Liver (tissue), 9 donors: ENCODE measurements around the gene OLA1. TPM values are rescaled to one million over a fixed set of nuclear protein-coding genes. Genes with fewer than 3 reads are reported as not detected.
"Not testable (repeated sequence)": the region's sequence is repeated elsewhere in the genome, so short reads cannot be mapped to it uniquely, and the experiment has no call there.

Source experiments
- DNase-seq: peaks from one replicate; pipeline ENCODE4 v3.0.0-alpha.2; 2017; ENCODE audit warnings: low spot score
- H3K27ac ChIP-seq, 2 donors: one replicate each; pipeline ENCODE4 v1.7.0; 2013; ENCODE audit warnings: inconsistent platforms in 2 of 2, low read length in 2 of 2, control low read depth in 1 of 2, low read depth in 1 of 2, mild to moderate bottlenecking in 1 of 2
- H3K27me3 ChIP-seq, 4 donors: one replicate each; pipeline versions ENCODE4 v1.6.1 to v1.7.0; 2013; ENCODE audit warnings: low read length in 3 of 4, inconsistent platforms in 1 of 4, mild to moderate bottlenecking in 1 of 4, moderate library complexity in 1 of 4; ENCODE audit not compliant: control insufficient read depth in 4 of 4, insufficient read depth in 4 of 4
- H3K36me3 ChIP-seq, 4 donors: one replicate each; pipeline versions ENCODE4 v1.6.1 to v1.7.0; 2013; ENCODE audit warnings: low read length in 3 of 4, mild to moderate bottlenecking in 3 of 4, low read depth in 1 of 4, moderate library complexity in 1 of 4; ENCODE audit not compliant: control insufficient read depth in 4 of 4, insufficient read depth in 3 of 4
- H3K4me1 ChIP-seq, 4 donors: one replicate each; pipeline versions ENCODE4 v1.6.1 to v1.7.0; 2013; ENCODE audit warnings: low read length in 3 of 4, mild to moderate bottlenecking in 3 of 4, moderate library complexity in 1 of 4; ENCODE audit not compliant: control insufficient read depth in 4 of 4, insufficient read depth in 4 of 4
- H3K4me3 ChIP-seq, 3 donors: one replicate each; pipeline versions ENCODE4 v1.6.1 to v1.7.0; 2013; ENCODE audit warnings: low read length in 3 of 3, control low read depth in 1 of 3, low read depth in 1 of 3, mild to moderate bottlenecking in 1 of 3
- H3K9ac ChIP-seq, 2 donors: one replicate each; pipeline ENCODE4 v1.7.0; 2013; ENCODE audit warnings: low read length in 2 of 2, mild to moderate bottlenecking in 2 of 2, moderate library complexity in 2 of 2, control low read depth in 1 of 2, low read depth in 1 of 2
- H3K9me3 ChIP-seq, 4 donors: one replicate each; pipeline versions ENCODE4 v1.6.1 to v1.7.0; 2013; ENCODE audit warnings: low read length in 3 of 4; ENCODE audit not compliant: control insufficient read depth in 4 of 4
- ATF3 ChIP-seq: IDR thresholded peaks from 2 replicates; pipeline ENCODE4 v1.6.1; 2016; ENCODE audit warnings: antibody characterized with exemption
- FOXA1 ChIP-seq: IDR thresholded peaks from 2 replicates; pipeline ENCODE4 v1.6.1; 2016; ENCODE audit warnings: antibody characterized with exemption
- FOXA2 ChIP-seq: IDR thresholded peaks from 2 replicates; pipeline ENCODE4 v1.6.1; 2016; ENCODE audit warnings: antibody characterized with exemption
- GABPA ChIP-seq, 2 donors: IDR thresholded peaks in 1 of 2; conservative IDR thresholded peaks in 1 of 2; 2 replicates each; pipeline ENCODE4 v1.6.1; 2016; ENCODE audit warnings: antibody characterized with exemption in 2 of 2, mild to moderate bottlenecking in 1 of 2, moderate library complexity in 1 of 2
- HNF4A ChIP-seq, 2 donors: conservative IDR thresholded peaks; 2 replicates each; pipeline ENCODE4 v1.6.1; 2016; ENCODE audit warnings: antibody characterized with exemption in 2 of 2, mild to moderate bottlenecking in 2 of 2
- HNF4G ChIP-seq: IDR thresholded peaks from 2 replicates; pipeline ENCODE4 v1.6.1; 2016; ENCODE audit warnings: antibody characterized with exemption
- JUND ChIP-seq, 2 donors: IDR thresholded peaks; 2 replicates each; pipeline ENCODE4 v1.6.1; 2016; ENCODE audit warnings: antibody characterized with exemption in 2 of 2
- MAX ChIP-seq: IDR thresholded peaks from 2 replicates; pipeline ENCODE4 v1.6.1; 2016; ENCODE audit warnings: antibody characterized with exemption
- NR2F2 ChIP-seq: IDR thresholded peaks from 2 replicates; pipeline ENCODE4 v1.6.1; 2016; ENCODE audit warnings: antibody characterized with exemption
- RAD21 ChIP-seq, 2 donors: IDR thresholded peaks; 2 replicates each; pipeline ENCODE4 v1.6.1; 2016; ENCODE audit warnings: antibody characterized with exemption in 2 of 2, mild to moderate bottlenecking in 2 of 2
- RXRA ChIP-seq, 2 donors: IDR thresholded peaks; 2 replicates each; pipeline ENCODE4 v1.6.1; 2017 to 2018; ENCODE audit warnings: antibody characterized with exemption in 2 of 2, mild to moderate bottlenecking in 1 of 2
- SP1 ChIP-seq: IDR thresholded peaks from 2 replicates; pipeline ENCODE4 v1.6.1; 2018; ENCODE audit warnings: antibody characterized with exemption, mild to moderate bottlenecking
- TAF1 ChIP-seq: conservative IDR thresholded peaks from 2 replicates; pipeline ENCODE4 v1.6.1; 2016; ENCODE audit warnings: antibody characterized with exemption, mild to moderate bottlenecking
- YY1 ChIP-seq: IDR thresholded peaks from 2 replicates; pipeline ENCODE4 v1.6.1; 2016; ENCODE audit warnings: antibody characterized with exemption, mild to moderate bottlenecking
- WGBS: extraction: QIAGEN DNeasy Blood & Tissue Kit; methylation state at CpG from one replicate; pipeline ENCODE4 v1.1.7; 2013; 5-methylcytosine and 5-hydroxymethylcytosine counted together
- polyA plus RNA-seq, 2 donors: library from polyadenylated mRNA; stranded (reverse) in 1 of 2; unstranded in 1 of 2; fragments of 200-250 nt in 1 of 2; fragments of >200 nt in 1 of 2; fragmentation: Nextera tagmentation in 1 of 2; extraction: Ambion mirVana in 1 of 2; gene quantifications; one replicate each; pipeline versions ENCODE4 v1.2.1 to v1.2.3, GENCODE V29; 2013 to 2015
- total RNA-seq, 2 donors: library from RNA; depleted of rRNA; stranded (reverse); fragments of >200 nt; gene quantifications; one replicate each; pipeline ENCODE4 v1.2.3, GENCODE V29; 2014
- donor health status: healthy.
- donor health status: healthy.
- donor health status: healthy.
- donor health status: healthy.
- donor health status: healthy.

Gene OLA1
- total and polyA plus RNA-seq, 4 donors: 23.4 to 38.1 (median 32.3) TPM

GRCh38 chr2:174247474-174248186 is 702 bp downstream of the OLA1 start:
- TF ChIP-seq HNF4A (conservative IDR thresholded peaks at IDR 0.05) (peak; percentile 14 to 44), RXRA (IDR thresholded peaks at IDR 0.05) (peak in 1 of 2 donors; percentile 10), NR2F2 (peak; percentile 69), MAX (peak; percentile 8), YY1 (no peak)
- H3K4me3 ChIP-seq: peak overlapping the region; percentile 55 to 73 (median 70)
- H3K27ac ChIP-seq: peak overlapping the region; percentile 20 to 71
- H3K9me3 ChIP-seq: no peaks in the 10 kb centered on the region
- WGBS: 25% methylated on average over 14 of the region's 14 CpGs
- no peak for DNase-seq
- H3K4me1 ChIP-seq: peaks cover 5 to 20% (median 8%) of the 10 kb centered on the region in 4 donors
- H3K9ac ChIP-seq: peak overlapping the region; percentile 39 to 61
- H3K27me3 ChIP-seq: no peaks in the 10 kb centered on the region
- H3K36me3 ChIP-seq: peaks cover 0 to 2% (median 0%) of the 10 kb centered on the region in 4 donors

- no peak overlapping the region for H3K27ac ChIP-seq
- no peaks in the 10 kb centered on the region for H3K9me3 ChIP-seq
- H3K4me3 ChIP-seq: peak overlapping the region in 1 of 3 donors; percentile 70
- peaks cover 0 to 4% (median under 1%) of the 10 kb centered on the region in 4 donors for H3K36me3 ChIP-seq
- TF ChIP-seq FOXA2 (no peak), RAD21 (IDR thresholded peaks at IDR 0.05) (no peak)
- DNase-seq: no peak
- 83% methylated on average over 18 of the region's 18 CpGs for whole genome bisulfite sequencing
- H3K4me1 ChIP-seq: peaks cover 5 to 20% (median 8%) of the 10 kb centered on the region in 4 donors
- H3K27me3 ChIP-seq: no peaks in the 10 kb centered on the region
- H3K9ac ChIP-seq: no peak overlapping the region
Observed at GRCh38 chr2:174246944-174247381, 1.4 kb downstream of the OLA1 start.

- not testable (repeated sequence) for H3K4me3 ChIP-seq, H3K27ac ChIP-seq, DNase-seq, H3K27me3 ChIP-seq, H3K36me3 ChIP-seq, H3K9me3 ChIP-seq, H3K9ac ChIP-seq
- 96% methylated on average over 6 of the region's 6 CpGs for whole genome bisulfite sequencing
- peaks cover 5 to 20% (median 8%) of the 10 kb centered on the region in 4 donors for H3K4me1 ChIP-seq
Observed at GRCh38 chr2:174245628-174246027, 2.7 kb downstream of the OLA1 start.

GRCh38 chr2:174245065-174245464 is 3.3 kb downstream of the OLA1 start:
- H3K4me1 ChIP-seq: peaks cover 5 to 20% (median 8%) of the 10 kb centered on the region in 4 donors
- no peak for TF ChIP-seq HNF4G
- TF ChIP-seq GABPA (IDR thresholded peaks at IDR 0.05 in 1 of 2, conservative IDR thresholded peaks at IDR 0.05 in 1 of 2): no peak
- no peak for TF ChIP-seq ATF3
- TF ChIP-seq FOXA2: no peak
- no peak for TF ChIP-seq JUND (IDR thresholded peaks at IDR 0.05)
- TF ChIP-seq TAF1: no peak
- TF ChIP-seq SP1: no peak
- no peak for TF ChIP-seq RAD21 (IDR thresholded peaks at IDR 0.05)
- no peak for TF ChIP-seq RXRA (IDR thresholded peaks at IDR 0.05)
- TF ChIP-seq NR2F2: no peak
- TF ChIP-seq FOXA1: no peak
- H3K27ac ChIP-seq: no peak overlapping the region
- no peak for DNase-seq
- H3K36me3 ChIP-seq: peaks cover 0 to 5% (median under 1%) of the 10 kb centered on the region in 4 donors
- H3K9me3 ChIP-seq: no peaks in the 10 kb centered on the region
- 97% methylated on average over 3 of the region's 3 CpGs for WGBS
- no peak overlapping the region for H3K4me3 ChIP-seq
- H3K9ac ChIP-seq: no peak overlapping the region
- H3K27me3 ChIP-seq: no peaks in the 10 kb centered on the region
